HCT116 (cell line): ENCODE results near the gene EXOC5.

Experiments
- CEBPB ChIP-seq: IDR thresholded peaks from 2 replicates; pipeline ENCODE4 v1.6.1; 2012; ENCODE audit warnings: low read depth
- POLR2A ChIP-seq: IDR thresholded peaks from 2 replicates; pipeline ENCODE4 v1.7.0; 2011; ENCODE audit warnings: borderline replicate concordance; ENCODE audit not compliant: insufficient read depth, insufficient read length; ENCODE audit errors: extremely low read depth
- POLR2AphosphoS5 ChIP-seq: IDR thresholded peaks from 2 replicates; pipeline ENCODE4 v1.6.1; 2011; ENCODE audit warnings: mild to moderate bottlenecking, low read depth, low read length, moderate library complexity
- TF ChIP-seq, protein P1 (sequence below), 3 experiments: fragments of 200-600 bp in 1 of 3; sonication (generic) in 1 of 3; IDR thresholded peaks in 2 of 3; conservative IDR thresholded peaks in 1 of 3; 2 replicates each; pipeline ENCODE4 v1.5.1; 2012 to 2017; ENCODE audit warnings: low read depth in 2 of 3, low read length in 2 of 3, antibody characterized with exemption in 1 of 3, borderline replicate concordance in 1 of 3, control low read depth in 1 of 3, mild to moderate bottlenecking in 1 of 3, mixed read lengths in 1 of 3, mixed run types in 1 of 3, moderate library complexity in 1 of 3; ENCODE audit not compliant: insufficient read depth in 1 of 3
- TF ChIP-seq, protein P2 (sequence below): IDR thresholded peaks from 2 replicates; pipeline ENCODE4 v1.6.1; 2012

DNA sequence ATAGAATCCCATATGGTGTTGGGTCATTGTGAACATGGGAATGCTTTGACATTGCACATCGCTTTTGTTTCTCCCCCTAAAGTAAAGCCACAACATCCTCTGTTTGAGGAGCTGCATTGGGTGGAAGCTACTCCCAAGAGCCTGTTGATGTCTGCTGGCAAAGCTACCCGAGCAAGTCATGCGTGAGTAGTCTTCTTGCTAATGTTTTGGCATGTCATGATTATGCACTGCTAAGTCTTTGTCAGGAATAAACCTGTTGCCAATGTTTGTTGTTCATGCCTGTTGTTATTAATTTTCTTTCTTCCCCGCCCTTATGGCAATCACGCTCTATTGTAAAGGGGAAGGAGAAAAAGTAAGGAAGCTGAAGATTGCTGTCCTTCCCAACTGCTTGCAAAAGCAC is 97.3 kb downstream of the EXOC5 start:
- TF ChIP-seq POLR2AphosphoS5 = no peak
- TF ChIP-seq, protein P1, sequence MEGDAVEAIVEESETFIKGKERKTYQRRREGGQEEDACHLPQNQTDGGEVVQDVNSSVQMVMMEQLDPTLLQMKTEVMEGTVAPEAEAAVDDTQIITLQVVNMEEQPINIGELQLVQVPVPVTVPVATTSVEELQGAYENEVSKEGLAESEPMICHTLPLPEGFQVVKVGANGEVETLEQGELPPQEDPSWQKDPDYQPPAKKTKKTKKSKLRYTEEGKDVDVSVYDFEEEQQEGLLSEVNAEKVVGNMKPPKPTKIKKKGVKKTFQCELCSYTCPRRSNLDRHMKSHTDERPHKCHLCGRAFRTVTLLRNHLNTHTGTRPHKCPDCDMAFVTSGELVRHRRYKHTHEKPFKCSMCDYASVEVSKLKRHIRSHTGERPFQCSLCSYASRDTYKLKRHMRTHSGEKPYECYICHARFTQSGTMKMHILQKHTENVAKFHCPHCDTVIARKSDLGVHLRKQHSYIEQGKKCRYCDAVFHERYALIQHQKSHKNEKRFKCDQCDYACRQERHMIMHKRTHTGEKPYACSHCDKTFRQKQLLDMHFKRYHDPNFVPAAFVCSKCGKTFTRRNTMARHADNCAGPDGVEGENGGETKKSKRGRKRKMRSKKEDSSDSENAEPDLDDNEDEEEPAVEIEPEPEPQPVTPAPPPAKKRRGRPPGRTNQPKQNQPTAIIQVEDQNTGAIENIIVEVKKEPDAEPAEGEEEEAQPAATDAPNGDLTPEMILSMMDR (IDR thresholded peaks at IDR 0.05 in 2 of 3, conservative IDR thresholded peaks at IDR 0.05 in 1 of 3; ENCODE audit: borderline replicate concordance in 1 of 3, insufficient read depth in 1 of 3, low read depth in 2 of 3, low read length in 2 of 3) = no peak
- no peak for TF ChIP-seq CEBPB
- TF ChIP-seq, protein P2, sequence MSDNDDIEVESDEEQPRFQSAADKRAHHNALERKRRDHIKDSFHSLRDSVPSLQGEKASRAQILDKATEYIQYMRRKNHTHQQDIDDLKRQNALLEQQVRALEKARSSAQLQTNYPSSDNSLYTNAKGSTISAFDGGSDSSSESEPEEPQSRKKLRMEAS = no peak
- TF ChIP-seq POLR2A = no peak
